GM18909 (cell line): ENCODE measurements around the gene TOLLIP.

Experiments used
- ATAC-seq: cut with Tn5 transposase; IDR thresholded peaks from one replicate; pipeline ENCODE4 v1.9.1; 2021; ENCODE audit warnings: mild to moderate bottlenecking; ENCODE audit not compliant: unreplicated experiment, poor library complexity

The TOLLIP gene

DNA sequence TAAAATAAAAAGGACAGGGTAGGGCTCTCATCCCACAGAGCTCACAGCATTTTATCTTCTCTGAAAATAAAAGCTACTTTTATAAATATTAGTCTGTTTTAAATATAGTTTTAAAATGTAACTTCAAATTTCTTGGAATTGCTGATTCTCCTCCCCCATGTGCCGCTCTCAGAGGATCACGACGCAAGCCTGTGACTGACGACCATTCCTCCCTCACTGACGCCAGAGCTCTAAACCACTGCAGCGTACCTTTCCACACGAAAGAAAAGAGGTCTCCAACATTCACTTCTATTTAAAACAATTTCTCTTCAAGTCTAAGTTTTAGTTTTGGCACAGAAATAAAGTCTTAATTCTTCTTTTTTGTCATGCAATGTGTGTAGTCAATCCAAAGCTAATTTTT, 9.3 kb downstream of the TOLLIP start:
- no peak for ATAC-seq

DNA sequence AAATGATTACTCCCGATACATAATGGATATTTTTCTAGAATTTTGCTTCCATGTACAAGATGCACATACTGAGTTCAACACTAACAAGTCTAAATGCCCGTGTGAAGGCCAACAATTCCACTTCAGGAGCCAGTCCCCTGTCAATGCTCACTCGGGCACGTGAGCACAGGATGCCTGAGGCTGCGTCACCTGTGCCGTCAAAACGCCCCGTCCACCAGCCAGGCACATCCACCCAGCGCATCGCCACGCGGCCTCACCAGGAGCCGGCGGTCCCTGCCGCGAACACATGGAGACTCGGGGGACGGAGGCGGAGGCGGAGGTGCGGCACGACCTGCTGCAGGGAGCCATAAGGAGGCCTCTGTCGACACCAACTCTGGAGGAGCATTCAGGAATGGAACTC, 9.8 kb downstream of the TOLLIP start:
- no peak for ATAC-seq

GRCh38 chr11:1298695-1299492, 10.5 kb downstream of the TOLLIP start:
- ATAC-seq: no peak

DNA sequence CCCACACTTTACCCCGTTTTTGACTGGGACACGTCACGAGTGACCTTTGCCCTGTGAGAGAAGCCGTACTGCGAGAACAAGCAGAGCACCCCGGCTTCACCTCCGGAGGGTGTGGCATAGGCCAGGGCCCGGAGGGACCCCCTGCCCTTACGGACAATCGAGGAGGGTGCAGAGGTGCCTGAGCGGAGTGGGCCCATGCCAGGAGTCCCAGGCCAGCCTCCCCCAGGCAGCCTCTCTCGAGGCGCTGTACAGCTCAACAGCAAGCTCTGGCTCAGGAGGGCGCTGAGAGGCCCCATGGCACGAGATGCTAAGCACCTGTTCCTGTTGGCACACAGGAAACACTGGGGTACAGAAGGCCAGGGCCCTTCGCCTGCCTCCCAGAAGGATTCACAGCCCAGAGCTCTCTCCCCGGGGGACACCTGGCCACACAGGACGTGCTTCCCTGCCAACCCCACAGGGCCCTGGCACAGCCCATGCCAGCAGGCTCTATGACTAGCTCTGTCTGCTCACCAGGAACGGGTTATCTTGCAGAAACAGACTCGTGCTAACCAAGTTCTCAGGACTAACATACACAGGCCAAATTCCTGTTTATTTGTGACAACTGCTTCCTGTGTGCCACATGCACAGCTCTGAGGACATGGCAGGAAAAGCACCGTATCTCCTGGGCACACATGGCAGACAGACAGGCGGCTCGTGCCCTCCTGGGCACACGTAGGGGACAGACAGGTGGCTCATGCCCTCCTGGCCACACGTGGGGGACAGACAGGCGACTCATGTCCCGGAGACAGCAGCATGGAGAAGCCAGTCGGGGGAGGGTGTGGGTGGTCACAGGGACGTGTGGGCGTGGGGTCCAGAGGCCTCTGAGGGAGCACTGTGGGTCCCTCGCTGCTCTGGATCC, 11.6 kb downstream of the TOLLIP start:
- no peak for ATAC-seq

- no peak for ATAC-seq
Observed at GRCh38 chr11:1297011-1297575, 12.3 kb downstream of the TOLLIP start.

DNA sequence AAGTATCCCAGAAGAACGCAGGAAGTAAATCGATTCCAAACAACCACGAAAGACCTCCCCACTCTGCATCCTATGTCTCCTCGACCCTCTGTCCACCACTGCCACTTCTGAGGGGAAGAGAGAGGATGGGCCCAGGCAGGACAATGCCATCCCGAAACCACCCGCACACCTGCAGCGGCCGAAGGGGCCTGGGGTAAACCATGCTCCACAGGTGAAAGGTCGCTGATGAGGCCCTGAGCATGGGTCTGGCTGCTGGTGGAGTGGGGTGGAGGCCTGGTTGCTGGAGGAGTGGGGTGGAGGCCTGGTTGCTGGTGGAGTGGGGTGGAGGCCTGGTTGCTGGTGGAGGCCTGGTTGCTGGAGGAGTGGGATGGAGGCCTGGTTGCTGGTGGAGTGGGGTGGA, 13.1 kb downstream of the TOLLIP start:
- ATAC-seq: no peak

- no peak for ATAC-seq
Observed at GRCh38 chr11:1295591-1295990, 13.8 kb downstream of the TOLLIP start.

DNA sequence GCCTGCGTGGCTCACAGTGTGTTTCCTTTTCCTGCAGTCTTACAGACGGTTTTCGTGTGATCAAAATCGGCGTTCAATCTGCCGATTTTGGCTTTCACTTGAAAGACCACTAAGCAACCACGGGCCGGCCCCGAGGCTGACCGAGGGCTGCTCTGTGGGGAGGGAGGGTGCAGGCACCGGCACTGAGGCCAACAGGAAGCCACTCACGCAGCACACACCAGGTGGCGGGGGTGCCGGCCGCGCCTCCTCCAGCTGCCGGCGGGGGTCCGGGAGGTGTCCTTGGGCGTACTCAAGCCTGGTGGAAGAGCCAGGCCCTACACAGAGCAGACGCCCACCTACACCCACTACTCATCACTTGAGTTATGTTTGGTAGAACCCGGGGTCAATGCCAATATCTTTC, 14.3 kb downstream of the TOLLIP start:
- no peak for ATAC-seq

- ATAC-seq: no peak
Observed at GRCh38 chr11:1293619-1294015, 15.8 kb downstream of the TOLLIP start.

DNA sequence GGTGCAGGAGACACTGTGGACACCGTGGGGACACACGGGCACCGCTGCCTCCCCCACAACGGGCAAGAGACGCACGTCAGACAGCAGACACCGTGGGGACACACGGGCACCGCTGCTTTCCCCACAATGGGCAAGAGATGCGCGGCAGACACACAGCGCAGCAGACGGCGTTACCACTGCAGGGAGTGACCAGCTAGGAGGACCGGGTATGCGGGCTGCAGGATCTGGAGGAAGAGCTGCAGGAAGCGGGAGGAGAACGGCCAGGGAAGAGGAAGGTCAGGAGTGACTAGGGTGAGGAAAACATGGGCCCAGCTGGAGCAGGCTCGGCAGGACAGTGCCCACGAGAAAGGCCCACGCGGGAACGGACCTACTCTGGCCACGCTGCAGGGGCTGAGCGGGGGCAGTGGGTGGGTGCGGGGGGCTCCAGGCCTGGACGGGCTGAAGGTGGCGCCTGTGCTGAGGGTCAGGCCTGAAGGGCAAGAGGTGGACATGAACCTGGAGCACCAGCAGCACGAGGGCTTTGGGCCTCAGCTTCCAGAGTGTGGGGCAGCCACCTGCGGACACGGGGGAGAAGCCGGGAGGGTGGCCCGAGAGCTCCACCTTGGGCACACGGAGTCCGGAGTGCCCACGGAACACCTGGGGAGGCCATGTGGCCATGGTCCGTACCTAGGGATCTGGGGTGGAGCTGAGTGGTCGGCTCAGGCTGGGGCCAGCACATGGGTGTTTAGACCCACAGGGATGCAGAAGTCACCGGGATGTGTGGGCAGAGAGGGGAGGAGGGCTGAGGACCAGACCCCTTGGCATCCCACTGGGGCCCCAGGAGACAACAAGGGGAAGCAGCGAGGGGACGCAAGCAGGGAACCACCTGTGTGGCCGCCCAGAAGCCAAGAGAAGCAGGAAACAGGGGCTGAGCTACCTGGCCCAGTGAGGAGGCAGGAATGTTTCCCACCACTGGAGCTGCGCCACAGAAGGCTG, 16.5 kb downstream of the TOLLIP start:
- no peak for ATAC-seq

- no peak for ATAC-seq
Observed at GRCh38 chr11:1292018-1292643, 17.3 kb downstream of the TOLLIP start.

DNA sequence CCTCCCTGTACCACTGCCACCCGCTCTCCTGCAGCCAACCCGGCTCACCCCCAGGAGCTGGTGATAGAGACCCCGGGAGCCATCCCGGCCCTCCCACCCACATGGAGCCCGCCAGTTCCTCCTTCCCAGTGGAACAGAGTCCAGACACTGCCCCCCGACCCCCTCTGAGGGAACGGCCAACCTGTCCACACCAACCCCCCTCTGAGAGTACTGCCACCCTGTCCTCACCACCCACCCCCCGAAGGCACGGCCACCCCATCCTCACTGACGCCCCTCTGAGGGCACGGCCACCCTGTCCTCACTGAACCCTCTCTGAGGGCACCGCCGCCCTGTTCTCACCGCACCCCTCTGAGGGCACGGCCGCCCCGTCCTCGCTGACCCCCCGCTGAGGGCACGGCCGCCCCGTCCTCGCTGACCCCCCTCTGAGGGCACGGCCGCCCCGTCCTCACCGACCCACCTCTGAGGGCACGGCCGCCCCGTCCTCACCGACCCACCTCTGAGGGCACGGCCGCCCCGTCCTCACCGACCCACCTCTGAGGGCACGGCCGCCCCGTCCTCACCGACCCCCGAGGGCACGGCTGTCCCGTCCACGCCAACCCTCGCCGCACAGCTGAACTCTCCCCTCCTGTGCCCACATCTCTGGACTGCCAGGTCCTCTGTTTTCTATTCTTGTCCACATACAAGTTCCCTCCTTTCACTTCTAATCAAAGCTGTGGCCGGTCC, 18.0 kb downstream of the TOLLIP start:
- no peak for ATAC-seq

- ATAC-seq: no peak
Observed at GRCh38 chr11:1290052-1291040, 19.1 kb downstream of the TOLLIP start.

DNA sequence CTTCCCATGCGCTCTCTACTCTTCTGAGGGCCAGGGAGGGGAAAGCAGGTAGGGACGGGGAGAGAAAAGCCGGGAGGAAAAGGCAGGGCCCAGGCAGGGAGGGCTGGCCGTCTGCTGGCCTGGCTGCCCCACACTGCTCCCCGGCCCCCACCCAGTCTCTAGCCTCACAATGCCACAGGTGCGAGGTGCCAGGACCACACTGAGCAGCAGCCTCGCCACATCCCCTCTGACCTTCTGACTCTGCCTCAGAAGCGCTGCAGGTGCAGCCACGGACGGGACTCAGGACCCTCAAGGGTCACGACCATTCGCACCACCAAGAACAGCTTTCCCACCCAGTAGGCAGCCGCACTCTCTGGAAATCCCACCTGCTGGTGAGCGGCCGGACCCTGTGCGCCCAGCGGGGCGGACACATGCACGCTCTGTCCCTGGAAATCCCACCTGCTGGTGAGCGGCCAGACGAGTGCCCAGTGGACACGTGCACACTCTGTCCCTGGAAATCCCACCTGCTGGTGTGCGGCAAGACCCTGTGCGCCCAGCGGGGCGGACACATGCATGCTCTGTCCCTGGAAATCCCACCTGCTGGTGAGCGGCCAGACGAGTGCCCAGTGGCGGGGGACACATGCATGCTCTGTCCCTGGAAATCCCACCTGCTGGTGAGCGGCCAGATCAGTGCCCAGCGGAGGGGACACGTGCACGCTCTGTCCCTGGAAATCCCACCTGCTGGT, 20.1 kb downstream of the TOLLIP start:
- no peak for ATAC-seq

DNA sequence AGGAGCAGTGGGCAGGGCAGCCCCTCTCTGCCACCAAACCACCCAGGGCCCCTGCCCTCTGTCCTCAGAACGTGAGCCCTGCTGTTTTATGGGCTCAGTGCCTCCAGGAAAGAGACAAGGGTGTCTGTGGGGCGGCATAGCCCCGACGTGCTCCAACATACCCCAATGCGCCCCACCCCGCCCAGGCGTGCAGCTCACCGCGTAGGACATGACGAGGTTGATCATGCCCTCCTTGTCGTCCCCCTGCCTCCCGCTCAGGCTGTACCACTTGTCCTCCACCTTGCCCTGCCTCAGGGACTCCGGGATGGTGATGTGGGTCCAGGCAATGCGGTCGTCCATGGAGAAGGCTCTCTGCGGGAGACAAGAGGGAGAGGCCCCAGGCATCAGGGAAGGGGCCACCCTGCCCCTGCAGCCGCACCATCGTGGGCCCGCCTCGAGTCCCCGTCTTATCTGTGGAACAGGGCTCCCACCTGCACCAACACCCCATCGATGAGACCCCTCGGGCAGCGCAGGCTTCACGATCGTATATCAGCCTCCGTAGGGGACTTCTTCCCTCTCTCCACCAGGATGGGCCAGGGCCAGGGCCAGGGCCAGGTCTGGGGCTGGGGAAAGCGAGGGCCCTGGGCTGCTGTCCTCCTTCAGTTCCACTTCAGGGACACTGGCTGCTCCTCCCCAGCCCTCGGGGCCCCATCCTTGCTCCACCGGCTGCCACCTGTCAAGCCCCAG, 20.8 kb downstream of the TOLLIP start:
- no peak for ATAC-seq

GRCh38 chr11:1287928-1288327, 21.5 kb downstream of the TOLLIP start:
- no peak for ATAC-seq

- no peak for ATAC-seq
Observed at GRCh38 chr11:1285876-1286275, 23.6 kb downstream of the TOLLIP start.
